ENCODE results near the gene S1PR2.
"Not testable (repeated sequence)": the region's sequence is repeated elsewhere in the genome, so short reads cannot be mapped to it uniquely, and the experiment has no call there.

Gene S1PR2

GRCh38 chr19:10254244-10254643 lies 23.1 kb upstream of the S1PR2 start:
- no peak overlapping the region for H3K4me3 ChIP-seq (ENCODE audit: low read depth, low read length)
- DNase-seq (ENCODE audit: low read depth): no peak
- TF ChIP-seq CTCF (IDR thresholded peaks at IDR 0.05; ENCODE audit: insufficient read depth, low read depth, low read length, missing control alignments): no peak

GRCh38 chr19:10252707-10253106 lies 21.6 kb upstream of the S1PR2 start:
- H3K4me3 ChIP-seq (ENCODE audit: low read depth, low read length): peak overlapping the region; percentile 83
- no peak for TF ChIP-seq CTCF (IDR thresholded peaks at IDR 0.05; ENCODE audit: insufficient read depth, low read depth, low read length, missing control alignments)

GRCh38 chr19:10251792-10252694 lies 20.9 kb upstream of the S1PR2 start, which contains the start of gene MRPL4:
TSS of gene MRPL4 (plus strand) at chr19:10252214. CDS start at chr19:10252254, 40 bp downstream.
- DNase-seq (ENCODE audit: low read depth): peak; percentile 98
- peak within 1 kb of the TSS; percentile 83 for H3K4me3 ChIP-seq (ENCODE audit: low read depth, low read length)
- no peak for TF ChIP-seq CTCF (IDR thresholded peaks at IDR 0.05; ENCODE audit: insufficient read depth, low read depth, low read length, missing control alignments)

More at GRCh38 chr19:10252707-10253106, 21.6 kb upstream of the S1PR2 start:
- no peak for DNase-seq (ENCODE audit: low read depth)

GRCh38 chr19:10246511-10246910 lies 15.4 kb upstream of the S1PR2 start:
- no peak overlapping the region for H3K4me3 ChIP-seq (ENCODE audit: low read depth, low read length)
- no peak for DNase-seq (ENCODE audit: low read depth)
- no peak for TF ChIP-seq CTCF (IDR thresholded peaks at IDR 0.05; ENCODE audit: insufficient read depth, low read depth, low read length, missing control alignments)

GRCh38 chr19:10245189-10245939 lies 14.2 kb upstream of the S1PR2 start:
- peak; percentile 56 for DNase-seq (ENCODE audit: low read depth)
- TF ChIP-seq CTCF (IDR thresholded peaks at IDR 0.05; ENCODE audit: insufficient read depth, low read depth, low read length, missing control alignments): no peak
- no peak overlapping the region for H3K4me3 ChIP-seq (ENCODE audit: low read depth, low read length)

GRCh38 chr19:10243606-10244005 lies 12.5 kb upstream of the S1PR2 start:
- no peak for DNase-seq (ENCODE audit: low read depth)
- TF ChIP-seq CTCF (IDR thresholded peaks at IDR 0.05; ENCODE audit: insufficient read depth, low read depth, low read length, missing control alignments): no peak
- no peak overlapping the region for H3K4me3 ChIP-seq (ENCODE audit: low read depth, low read length)

- not testable (repeated sequence) for H3K4me3 ChIP-seq (ENCODE audit: low read depth, low read length); DNase-seq (ENCODE audit: low read depth)
Observed at GRCh38 chr19:10241826-10242449, 10.8 kb upstream of the S1PR2 start.

Measured in GM12865 (cell line).